Measurements from ENCODE around the gene C5.
"Not testable (repeated sequence)": the region's sequence is repeated elsewhere in the genome, so short reads cannot be mapped to it uniquely, and the experiment has no call there.

C5 gene

DNA sequence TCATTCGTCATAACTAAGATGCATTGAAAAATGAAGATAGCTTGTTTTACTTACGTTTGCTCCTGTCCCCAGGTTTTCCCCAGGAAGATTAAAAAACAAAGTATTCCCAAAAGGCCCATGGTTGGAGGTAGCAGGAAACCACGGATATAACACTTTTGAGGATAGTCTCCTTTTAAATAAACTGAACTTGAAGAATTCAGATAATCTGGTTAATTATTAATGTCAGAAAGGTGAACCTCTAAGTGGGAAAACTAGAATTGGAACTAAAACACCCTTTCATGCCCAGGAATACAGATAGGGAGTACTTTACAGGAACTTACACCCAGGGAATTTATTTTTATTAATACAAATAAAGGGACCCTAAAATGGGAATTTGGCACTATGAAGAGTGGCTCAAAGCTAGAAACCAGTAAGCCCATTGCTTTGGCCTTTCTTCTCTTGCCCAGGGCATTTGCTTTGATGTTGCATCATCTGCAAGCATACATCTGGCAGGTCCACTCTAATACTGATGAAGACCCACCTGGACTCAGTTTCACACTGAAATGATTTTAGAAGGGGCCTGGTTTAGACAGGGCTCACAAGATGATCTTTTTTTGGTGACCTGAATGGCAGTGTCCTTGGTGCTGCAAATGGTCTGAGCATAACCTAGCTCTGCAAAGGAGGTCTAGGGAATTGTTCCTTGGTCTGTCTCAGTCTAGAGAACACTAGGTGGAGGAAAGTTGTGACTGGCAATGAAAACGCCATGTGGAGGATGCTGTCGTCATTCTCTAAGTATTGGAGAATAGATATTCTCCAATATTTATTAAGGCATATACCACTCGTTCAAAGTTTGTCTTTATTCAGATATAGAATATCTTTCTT, at the start of gene C5:
C5 (minus strand) TSS at position 148 of the 861 bp plus-strand sequence; CDS start at position 119, 29 bp downstream.
- no peaks in the 10 kb centered on the region for H3K36me3 ChIP-seq (ENCODE audit: control insufficient read depth in 1 of 2, insufficient read depth in 2 of 2, low read length in 2 of 2)
- H3K9me3 ChIP-seq (ENCODE audit: control insufficient read depth in 1 of 2, low read length in 2 of 2): no peaks in the 10 kb centered on the region
- H3K4me3 ChIP-seq (ENCODE audit: low read depth in 1 of 2, low read length in 2 of 2): no peak within 1 kb of the TSS
- no peaks in the 10 kb centered on the region for H3K27me3 ChIP-seq (ENCODE audit: low read depth, low read length)
- no peaks in the 10 kb centered on the region for H3K4me1 ChIP-seq (ENCODE audit: control insufficient read depth in 1 of 2, insufficient read depth in 2 of 2, low read length in 2 of 2)
- no peak within 1 kb of the TSS for H3K27ac ChIP-seq (ENCODE audit: low read length)

DNA sequence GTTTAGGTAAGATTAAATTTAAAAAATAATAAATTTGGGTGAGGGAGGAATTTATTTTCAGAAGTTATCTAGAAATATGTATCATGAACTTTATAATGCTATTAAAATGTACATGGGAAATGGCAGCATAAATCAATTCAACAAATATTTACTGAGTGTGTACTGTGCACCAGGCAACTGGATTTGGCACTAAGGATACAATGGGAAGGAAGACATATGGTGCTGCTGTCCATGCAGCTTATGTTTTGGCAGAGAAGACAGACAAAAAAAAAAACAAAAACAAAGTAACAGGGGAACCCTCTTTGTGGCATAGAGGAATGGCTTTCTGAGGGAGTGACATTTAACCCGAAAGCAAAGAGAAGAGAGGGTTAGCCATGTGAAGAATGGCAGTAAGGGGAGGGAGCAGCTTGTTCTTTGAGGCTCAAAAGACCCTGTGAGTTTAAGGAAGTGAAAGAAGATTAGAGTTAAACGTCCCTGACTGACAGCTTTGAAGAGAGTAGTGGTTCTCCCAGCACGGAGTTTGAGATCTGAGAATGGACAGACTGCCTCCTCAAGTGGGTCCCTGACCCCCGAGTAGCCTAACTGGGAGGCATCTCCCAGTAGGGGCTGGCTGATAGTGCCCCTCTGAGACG, 48.6 kb upstream of the C5 start:
- Histone ChIP-seq H3K4me3 (ENCODE audit: low read depth in 1 of 2, low read length in 2 of 2) (no peak overlapping the region), H3K27me3 (ENCODE audit: low read depth, low read length) (no peaks in the 10 kb centered on the region), H3K36me3 (ENCODE audit: control insufficient read depth in 1 of 2, insufficient read depth in 2 of 2, low read length in 2 of 2) (peaks cover 0 to 4% of the 10 kb centered on the region in 2 donors)

DNA sequence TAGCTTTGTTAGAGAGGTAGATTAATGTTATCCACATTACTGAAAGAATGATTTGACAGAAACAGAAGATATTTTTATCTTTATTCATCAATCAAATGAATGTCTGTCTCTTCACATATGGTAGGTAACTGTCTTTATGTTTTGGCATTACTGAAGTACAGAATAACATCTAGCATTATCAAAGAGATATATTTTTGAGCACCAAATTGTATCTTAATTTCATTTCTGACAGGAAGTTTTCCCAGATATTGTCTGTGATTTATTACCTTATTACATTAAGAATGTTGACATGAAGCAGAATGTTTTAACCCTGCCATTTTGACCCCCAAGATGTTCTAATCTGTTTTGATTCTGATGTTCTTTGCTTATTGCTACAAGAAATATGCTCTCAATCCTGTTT, 45.0 kb upstream of the C5 start:
- Histone ChIP-seq H3K36me3 (ENCODE audit: control insufficient read depth in 1 of 2, insufficient read depth in 2 of 2, low read length in 2 of 2) (peaks cover 0 to 11% of the 10 kb centered on the region in 2 donors), H3K9me3 (ENCODE audit: control insufficient read depth in 1 of 2, low read length in 2 of 2) (no peaks in the 10 kb centered on the region), H3K27ac (ENCODE audit: low read length) (no peak overlapping the region), H3K4me3 (ENCODE audit: low read depth in 1 of 2, low read length in 2 of 2) (no peak overlapping the region), H3K27me3 (ENCODE audit: low read depth, low read length) (no peaks in the 10 kb centered on the region), H3K4me1 (ENCODE audit: control insufficient read depth in 1 of 2, insufficient read depth in 2 of 2, low read length in 2 of 2) (no peaks in the 10 kb centered on the region)

More for the DNA sequence above, 48.6 kb upstream of the C5 start:
- Histone ChIP-seq H3K27ac (ENCODE audit: low read length) (no peak overlapping the region), H3K4me1 (ENCODE audit: control insufficient read depth in 1 of 2, insufficient read depth in 2 of 2, low read length in 2 of 2) (no peaks in the 10 kb centered on the region), H3K9me3 (ENCODE audit: control insufficient read depth in 1 of 2, low read length in 2 of 2) (no peaks in the 10 kb centered on the region)

DNA sequence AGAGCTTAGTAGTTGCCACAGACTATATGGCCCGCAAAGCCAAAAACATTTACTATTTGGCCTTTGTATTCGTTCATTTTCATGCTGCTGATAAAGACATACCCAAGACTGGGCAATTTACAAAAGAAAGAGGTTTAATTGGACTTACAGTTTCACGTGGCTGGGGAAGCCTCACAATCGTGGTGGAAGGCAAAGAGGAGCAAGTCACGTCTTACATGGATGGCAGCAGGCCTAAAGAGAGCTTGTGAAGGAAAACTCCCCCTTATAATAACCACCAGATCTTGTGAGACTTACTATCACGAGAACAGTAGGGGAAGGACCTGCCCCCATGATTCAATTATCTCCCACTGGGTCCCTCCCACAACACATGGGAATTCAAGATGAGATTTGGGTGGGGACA, 40.7 kb upstream of the C5 start:
- not testable (repeated sequence) for H3K4me3 ChIP-seq (ENCODE audit: low read depth in 1 of 2, low read length in 2 of 2); H3K9me3 ChIP-seq (ENCODE audit: control insufficient read depth in 1 of 2, low read length in 2 of 2); H3K27ac ChIP-seq (ENCODE audit: low read length); H3K27me3 ChIP-seq (ENCODE audit: low read depth, low read length); H3K36me3 ChIP-seq (ENCODE audit: control insufficient read depth in 1 of 2, insufficient read depth in 2 of 2, low read length in 2 of 2); H3K4me1 ChIP-seq (ENCODE audit: control insufficient read depth in 1 of 2, insufficient read depth in 2 of 2, low read length in 2 of 2)

DNA sequence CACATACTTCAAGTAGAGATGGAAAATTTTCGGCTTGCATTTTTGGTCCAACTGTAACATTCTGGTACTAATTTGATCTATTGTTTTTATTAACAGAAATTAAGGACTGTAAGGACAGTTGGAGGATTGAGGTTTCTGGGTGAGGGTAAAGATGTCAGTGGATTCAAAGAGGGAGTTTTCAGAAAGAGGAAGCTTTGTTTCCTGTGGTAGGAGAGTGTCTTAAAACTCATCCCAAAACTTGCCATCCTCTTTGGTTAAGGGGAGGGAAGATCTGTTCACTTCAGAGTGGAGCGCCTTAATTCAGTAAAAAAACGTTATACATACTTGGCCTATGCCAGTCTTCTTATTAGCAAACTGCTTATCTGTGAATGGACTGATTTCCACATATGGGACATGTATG, 38.5 kb upstream of the C5 start:
- Histone ChIP-seq H3K36me3 (ENCODE audit: control insufficient read depth in 1 of 2, insufficient read depth in 2 of 2, low read length in 2 of 2) (peaks cover 4 to 7% of the 10 kb centered on the region in 2 donors), H3K4me1 (ENCODE audit: control insufficient read depth in 1 of 2, insufficient read depth in 2 of 2, low read length in 2 of 2) (no peaks in the 10 kb centered on the region), H3K9me3 (ENCODE audit: control insufficient read depth in 1 of 2, low read length in 2 of 2) (no peaks in the 10 kb centered on the region), H3K27me3 (ENCODE audit: low read depth, low read length) (no peaks in the 10 kb centered on the region), H3K4me3 (ENCODE audit: low read depth in 1 of 2, low read length in 2 of 2) (no peak overlapping the region), H3K27ac (ENCODE audit: low read length) (no peak overlapping the region)

DNA sequence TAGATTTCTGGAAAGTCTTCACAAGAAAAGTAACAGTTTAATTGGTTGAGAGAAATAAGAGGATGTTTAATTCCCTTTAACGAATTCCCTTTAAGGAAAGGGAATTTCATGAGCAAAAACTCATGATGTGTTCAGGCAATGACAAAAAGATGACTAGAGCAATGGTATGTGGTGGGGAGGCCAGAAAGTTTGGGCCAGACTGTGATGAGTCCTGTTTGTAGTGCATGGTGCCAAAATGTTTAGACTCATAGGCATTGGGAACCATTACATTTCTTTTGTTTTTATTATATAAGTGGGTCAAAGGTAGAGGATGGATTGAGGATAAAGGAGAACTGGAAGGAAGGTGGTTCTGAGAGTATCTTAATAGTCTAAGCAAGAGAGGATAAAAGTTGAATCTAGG, 35.6 kb upstream of the C5 start:
- Histone ChIP-seq H3K36me3 (ENCODE audit: control insufficient read depth in 1 of 2, insufficient read depth in 2 of 2, low read length in 2 of 2) (peaks cover 10 to 13% of the 10 kb centered on the region in 2 donors), H3K27ac (ENCODE audit: low read length) (no peak overlapping the region), H3K27me3 (ENCODE audit: low read depth, low read length) (no peaks in the 10 kb centered on the region), H3K9me3 (ENCODE audit: control insufficient read depth in 1 of 2, low read length in 2 of 2) (no peaks in the 10 kb centered on the region), H3K4me1 (ENCODE audit: control insufficient read depth in 1 of 2, insufficient read depth in 2 of 2, low read length in 2 of 2) (no peaks in the 10 kb centered on the region), H3K4me3 (ENCODE audit: low read depth in 1 of 2, low read length in 2 of 2) (no peak overlapping the region)

DNA sequence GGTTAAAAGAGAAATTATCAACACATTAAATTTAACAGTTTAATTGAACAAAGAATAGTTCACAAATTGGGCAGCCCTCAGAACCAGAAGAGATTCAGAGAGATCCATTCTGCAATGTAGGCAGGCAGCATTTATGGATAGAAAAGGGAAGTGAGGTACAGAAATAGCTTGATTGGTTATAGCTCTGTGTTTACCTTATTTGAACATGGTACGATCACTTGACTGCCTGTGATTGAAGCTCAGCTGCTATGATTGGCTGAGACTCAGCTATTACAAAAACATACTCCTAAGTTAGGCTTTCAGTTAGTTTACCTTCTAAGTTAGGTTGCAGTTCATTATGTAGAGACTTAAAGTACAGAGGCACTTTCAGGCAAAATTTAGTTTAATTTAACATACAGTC, 32.0 kb upstream of the C5 start:
- Histone ChIP-seq H3K4me1 (ENCODE audit: control insufficient read depth in 1 of 2, insufficient read depth in 2 of 2, low read length in 2 of 2) (no peaks in the 10 kb centered on the region), H3K27ac (ENCODE audit: low read length) (no peak overlapping the region), H3K36me3 (ENCODE audit: control insufficient read depth in 1 of 2, insufficient read depth in 2 of 2, low read length in 2 of 2) (peaks cover 8 to 10% of the 10 kb centered on the region in 2 donors), H3K9me3 (ENCODE audit: control insufficient read depth in 1 of 2, low read length in 2 of 2) (no peaks in the 10 kb centered on the region), H3K27me3 (ENCODE audit: low read depth, low read length) (no peaks in the 10 kb centered on the region), H3K4me3 (ENCODE audit: low read depth in 1 of 2, low read length in 2 of 2) (no peak overlapping the region)

DNA sequence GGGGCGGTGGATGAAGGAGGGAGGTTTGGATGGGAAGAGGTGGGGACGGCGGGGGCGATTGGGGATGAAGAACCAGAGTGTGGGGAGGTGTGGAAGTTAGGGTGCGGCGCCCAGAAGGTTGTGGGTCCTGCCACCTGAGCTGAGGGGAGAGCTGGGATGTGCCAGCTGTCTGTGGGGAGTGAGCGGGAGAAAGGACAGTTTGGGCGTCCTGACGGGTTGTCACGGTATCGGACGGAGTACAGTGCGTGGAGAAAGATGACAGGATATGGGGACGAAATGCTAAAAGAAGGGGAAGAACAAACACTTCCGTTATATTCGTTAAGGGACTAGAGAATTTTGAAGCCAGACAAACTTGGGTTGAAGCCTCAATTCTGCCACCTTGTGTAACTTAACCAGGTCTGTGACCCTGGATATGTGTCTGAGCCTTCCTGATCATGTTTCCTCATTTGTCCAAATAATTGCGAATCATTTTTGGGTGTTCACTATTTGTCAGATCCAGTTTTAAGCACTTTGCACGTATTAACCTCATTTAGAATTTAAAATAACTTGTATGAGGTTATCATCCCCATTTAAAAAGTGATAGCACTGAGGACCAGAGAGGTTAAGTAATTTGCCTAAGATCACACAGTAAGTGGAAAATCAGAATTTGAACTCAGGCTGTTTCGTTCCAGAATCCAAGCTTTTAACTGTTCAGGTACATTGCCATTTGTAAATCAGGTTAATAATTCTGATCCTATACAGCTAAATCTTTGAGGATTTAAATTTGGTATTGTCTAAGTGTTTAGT, 25.4 kb upstream of the C5 start:
- Histone ChIP-seq H3K27me3 (ENCODE audit: low read depth, low read length) (no peaks in the 10 kb centered on the region), H3K9me3 (ENCODE audit: control insufficient read depth in 1 of 2, low read length in 2 of 2) (no peaks in the 10 kb centered on the region), H3K36me3 (ENCODE audit: control insufficient read depth in 1 of 2, insufficient read depth in 2 of 2, low read length in 2 of 2) (no peaks in the 10 kb centered on the region), H3K4me1 (ENCODE audit: control insufficient read depth in 1 of 2, insufficient read depth in 2 of 2, low read length in 2 of 2) (peaks cover 0 to 10% of the 10 kb centered on the region in 2 donors), H3K4me3 (ENCODE audit: low read depth in 1 of 2, low read length in 2 of 2) (peak overlapping the region; percentile 78 to 90), H3K27ac (ENCODE audit: low read length) (peak overlapping the region; percentile 74)

DNA sequence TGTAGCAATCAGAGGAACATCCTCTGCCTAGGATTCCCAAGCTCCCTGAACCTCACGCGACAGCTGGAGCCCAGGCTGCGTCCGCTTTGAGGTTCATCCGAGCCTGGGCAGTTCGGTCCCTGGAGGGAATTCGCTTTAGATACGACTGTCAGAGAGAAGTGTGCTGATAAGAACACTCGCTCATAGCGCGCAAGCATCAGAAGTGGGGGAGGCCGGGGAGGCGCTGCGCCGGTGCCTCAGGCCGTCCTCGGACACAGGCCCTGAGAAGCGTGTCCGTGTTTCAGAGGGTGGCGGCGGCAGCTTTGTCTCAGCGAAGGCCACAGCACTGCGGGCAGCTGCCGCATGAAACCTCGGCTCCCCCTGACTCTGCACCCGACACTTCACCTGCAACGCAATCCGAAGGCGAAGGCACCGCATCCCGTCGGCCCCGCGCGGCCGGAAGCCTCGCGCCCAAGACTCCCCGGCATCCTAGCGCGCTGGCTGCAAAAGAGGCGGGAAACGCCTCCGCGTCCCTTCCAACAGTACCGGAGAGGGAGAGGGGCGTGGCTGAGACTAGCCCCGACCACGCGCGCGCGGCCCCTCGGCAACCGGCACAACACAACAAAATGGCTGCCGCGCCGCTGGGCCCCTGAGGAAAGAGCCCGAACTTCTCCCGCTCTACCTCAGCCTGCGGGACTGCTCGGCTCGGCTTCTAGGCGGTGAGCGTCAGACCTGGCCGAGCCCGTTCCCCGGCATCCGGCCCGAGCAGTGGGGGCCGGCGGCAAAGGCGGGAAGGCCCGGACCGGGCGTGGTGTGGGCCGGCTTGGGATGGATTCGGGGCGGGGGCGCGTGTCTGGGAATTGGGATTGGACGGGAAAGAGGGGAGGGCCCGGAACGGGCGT, 24.5 kb upstream of the C5 start, which contains the start of gene CNTRL:
CNTRL (plus strand) TSS at position 586 of the 881 bp plus-strand sequence. CDS start 13,372 bp downstream, outside the sequence.
- no peaks in the 10 kb centered on the region for H3K9me3 ChIP-seq (ENCODE audit: control insufficient read depth in 1 of 2, low read length in 2 of 2)
- no peaks in the 10 kb centered on the region for H3K36me3 ChIP-seq (ENCODE audit: control insufficient read depth in 1 of 2, insufficient read depth in 2 of 2, low read length in 2 of 2)
- H3K27me3 ChIP-seq (ENCODE audit: low read depth, low read length): no peaks in the 10 kb centered on the region
- peaks cover 0 to 10% of the 10 kb centered on the region in 2 donors for H3K4me1 ChIP-seq (ENCODE audit: control insufficient read depth in 1 of 2, insufficient read depth in 2 of 2, low read length in 2 of 2)
- H3K27ac ChIP-seq (ENCODE audit: low read length): peak within 1 kb of the TSS; percentile 83
- H3K4me3 ChIP-seq (ENCODE audit: low read depth in 1 of 2, low read length in 2 of 2): peak within 1 kb of the TSS; percentile 78 to 90

DNA sequence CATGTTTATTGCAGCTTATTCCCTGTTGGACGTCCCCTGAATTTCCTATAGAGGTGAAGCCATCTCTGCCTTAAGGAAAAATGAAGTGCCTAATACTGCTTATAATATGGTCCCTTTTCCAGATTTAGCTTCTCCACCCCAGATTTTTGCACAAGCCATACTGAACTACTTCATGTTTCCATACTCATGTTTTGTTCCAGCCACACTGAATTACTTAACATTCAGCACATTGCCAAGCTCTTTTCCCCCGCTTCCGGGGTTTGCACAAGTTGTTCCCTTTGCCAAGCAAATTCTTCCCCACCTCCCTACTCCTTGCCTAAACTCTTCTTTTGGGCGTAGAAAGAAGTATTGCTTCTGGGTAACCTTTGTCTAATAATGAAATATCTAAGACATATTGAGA, 23.0 kb upstream of the C5 start:
- Histone ChIP-seq H3K36me3 (ENCODE audit: control insufficient read depth in 1 of 2, insufficient read depth in 2 of 2, low read length in 2 of 2) (no peaks in the 10 kb centered on the region), H3K9me3 (ENCODE audit: control insufficient read depth in 1 of 2, low read length in 2 of 2) (no peaks in the 10 kb centered on the region), H3K4me3 (ENCODE audit: low read depth in 1 of 2, low read length in 2 of 2) (no peak overlapping the region), H3K4me1 (ENCODE audit: control insufficient read depth in 1 of 2, insufficient read depth in 2 of 2, low read length in 2 of 2) (peaks cover 0 to 10% of the 10 kb centered on the region in 2 donors), H3K27ac (ENCODE audit: low read length) (no peak overlapping the region), H3K27me3 (ENCODE audit: low read depth, low read length) (no peaks in the 10 kb centered on the region)
